AG08395 (cell line): ENCODE data around the gene GFI1.

Experiments
- DNase-seq: peaks from one replicate; pipeline ENCODE4 v3.0.0; 2012; ENCODE audit warnings: mixed read lengths, low spot score

GFI1 gene

DNA sequence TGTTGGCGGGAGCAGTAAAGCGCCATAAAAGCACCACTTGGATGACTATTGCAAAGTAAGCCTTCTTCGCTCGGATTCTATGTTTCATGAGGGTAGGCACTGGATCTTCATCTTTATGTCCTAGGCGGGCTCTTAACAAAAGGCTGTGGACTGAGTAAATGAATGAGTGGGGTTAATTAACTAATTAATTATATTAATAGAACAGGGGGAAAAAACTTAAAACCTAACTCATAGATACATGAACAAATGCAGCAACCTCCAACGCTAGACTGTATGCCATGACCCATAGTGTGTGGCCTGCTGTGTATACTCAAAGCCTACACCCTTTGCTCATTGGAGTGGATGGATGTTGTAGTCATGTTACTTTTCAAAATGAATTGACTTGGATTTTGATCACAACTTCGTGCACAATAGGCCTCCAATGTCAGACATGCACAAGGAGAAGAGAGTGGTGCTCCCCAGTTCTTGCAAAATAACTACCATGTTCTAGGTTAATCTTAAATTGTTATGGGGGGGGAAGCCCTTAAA lies 417 bp upstream of the GFI1 start:
- DNase-seq: no peak

DNA sequence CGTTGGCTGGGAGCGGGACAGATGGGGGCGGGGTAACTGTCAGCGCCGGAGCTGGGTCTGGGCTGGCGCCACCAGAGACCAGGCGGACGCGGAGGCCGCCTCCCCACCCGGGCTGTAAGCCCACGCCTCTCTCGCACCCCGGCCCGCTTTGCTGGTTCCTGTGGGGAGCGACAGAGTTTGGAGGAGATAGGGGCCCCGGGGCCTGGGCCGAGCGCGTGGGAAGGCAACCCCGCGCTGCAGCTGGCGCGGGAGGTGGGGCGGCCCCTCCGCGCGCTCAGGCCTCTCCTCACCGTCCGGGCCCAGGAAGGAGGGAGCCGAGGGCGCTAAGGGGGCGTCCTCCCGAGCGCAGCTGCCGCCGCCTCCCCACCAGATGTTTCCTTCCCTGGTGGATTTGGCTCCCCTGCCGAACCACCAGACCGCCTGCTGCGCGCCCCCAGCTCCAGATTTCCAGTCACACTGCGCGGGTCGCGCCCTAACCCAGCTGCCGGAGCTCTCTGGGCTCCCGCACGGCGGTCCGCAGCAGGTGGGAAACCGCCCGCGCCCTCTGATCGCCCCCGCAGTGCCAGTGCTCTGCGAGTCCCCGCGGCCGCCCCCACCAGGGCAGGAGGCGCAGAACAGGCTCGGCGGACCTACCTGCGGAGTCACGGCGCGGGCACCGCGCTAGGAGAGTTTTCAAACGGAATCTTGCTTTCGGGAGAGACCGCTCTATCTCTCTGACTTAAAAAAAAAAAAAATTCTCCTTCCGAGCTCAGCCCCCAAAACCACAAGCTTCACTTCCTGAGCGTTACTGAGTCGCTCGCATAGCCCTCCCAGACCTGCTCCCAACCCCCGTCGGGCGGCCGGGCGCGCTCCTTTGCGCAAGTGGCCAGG lies 1.1 kb downstream of the GFI1 start:
- DNase-seq: no peak

DNA sequence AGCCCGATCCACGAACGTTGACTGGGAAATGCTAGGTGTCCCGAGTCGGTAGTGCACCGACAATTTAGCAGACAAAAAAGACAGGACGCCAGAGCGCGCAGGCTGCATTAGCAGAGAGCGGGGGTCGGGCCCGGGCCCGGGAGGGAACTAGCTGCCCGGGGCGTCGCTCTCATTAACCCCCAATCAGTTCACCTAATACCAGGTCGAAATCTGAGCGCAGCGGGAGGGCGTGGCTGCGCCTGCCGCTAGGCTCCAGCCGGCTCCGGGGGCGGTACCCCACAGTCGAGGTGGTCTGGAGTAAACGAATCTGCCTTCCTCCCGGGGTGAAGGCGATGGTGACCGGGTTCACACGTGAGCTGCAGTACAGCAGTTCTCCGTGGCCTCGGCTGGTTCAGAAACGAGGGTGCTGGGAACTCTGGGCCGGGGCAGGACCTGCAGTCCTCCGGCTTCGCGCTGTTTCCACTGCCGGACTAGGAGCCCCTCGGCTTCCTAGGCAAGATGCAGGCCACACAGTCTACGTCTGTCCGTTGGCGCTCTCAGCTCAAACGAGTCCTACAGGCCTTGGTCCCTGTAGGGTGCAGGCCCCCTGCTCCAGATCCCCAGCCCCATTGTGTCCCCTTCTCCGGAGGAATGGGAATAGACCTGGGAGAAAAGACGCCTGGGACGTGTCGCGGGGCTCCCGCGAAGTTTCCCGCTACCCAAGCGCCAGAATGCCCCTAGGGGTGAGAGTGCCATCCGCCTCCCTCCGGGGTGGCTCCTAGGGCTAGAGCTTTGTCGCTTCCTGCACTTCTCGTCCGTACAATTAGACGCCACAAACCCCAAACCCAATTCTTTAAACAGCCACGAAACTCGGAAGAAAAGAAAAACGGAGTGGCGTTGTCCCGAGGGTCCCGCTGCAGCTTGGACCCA lies 2.0 kb downstream of the GFI1 start:
- no peak for DNase-seq

DNA sequence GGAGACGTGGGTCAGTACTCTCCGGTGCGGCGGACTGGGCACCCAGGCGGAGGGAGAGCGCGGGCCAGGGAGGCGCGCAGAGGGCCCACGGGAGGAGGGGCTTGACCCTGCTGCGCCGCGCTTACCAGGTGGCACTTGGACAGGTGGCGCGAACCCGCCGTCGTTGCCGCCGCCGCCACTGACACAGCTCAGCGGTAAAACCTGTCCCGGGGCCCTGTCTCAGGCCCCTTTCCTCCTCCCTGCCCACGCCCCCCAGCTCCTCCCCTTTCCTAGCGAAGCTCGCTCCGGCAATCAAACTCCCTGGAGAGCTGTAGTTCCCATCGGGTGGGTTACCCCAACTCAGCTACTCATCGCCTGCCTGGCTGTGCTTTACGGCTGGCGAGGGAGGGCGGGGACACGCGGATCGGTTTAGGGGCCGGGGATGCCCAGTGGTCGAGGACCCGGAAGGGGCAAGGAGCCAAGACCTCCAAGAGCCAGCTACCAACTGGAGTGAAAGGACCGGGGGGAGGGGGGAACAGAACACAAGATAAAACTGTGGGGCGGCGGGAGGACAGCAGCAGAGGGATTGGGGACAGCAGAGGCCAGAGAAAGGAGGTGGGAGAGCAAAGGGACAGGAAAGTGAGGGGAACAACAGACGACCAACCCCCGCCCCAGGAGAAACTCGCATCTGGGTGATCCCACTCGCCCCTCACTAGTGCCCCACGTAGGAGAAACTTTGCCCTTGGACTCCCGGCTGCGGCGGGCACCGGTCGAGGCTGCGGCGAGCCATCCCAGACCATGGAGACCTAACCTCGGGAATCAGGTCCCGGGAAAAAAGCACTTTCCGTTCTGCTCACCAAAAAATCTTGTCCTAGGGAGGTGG lies 2.9 kb downstream of the GFI1 start:
- no peak for DNase-seq

DNA sequence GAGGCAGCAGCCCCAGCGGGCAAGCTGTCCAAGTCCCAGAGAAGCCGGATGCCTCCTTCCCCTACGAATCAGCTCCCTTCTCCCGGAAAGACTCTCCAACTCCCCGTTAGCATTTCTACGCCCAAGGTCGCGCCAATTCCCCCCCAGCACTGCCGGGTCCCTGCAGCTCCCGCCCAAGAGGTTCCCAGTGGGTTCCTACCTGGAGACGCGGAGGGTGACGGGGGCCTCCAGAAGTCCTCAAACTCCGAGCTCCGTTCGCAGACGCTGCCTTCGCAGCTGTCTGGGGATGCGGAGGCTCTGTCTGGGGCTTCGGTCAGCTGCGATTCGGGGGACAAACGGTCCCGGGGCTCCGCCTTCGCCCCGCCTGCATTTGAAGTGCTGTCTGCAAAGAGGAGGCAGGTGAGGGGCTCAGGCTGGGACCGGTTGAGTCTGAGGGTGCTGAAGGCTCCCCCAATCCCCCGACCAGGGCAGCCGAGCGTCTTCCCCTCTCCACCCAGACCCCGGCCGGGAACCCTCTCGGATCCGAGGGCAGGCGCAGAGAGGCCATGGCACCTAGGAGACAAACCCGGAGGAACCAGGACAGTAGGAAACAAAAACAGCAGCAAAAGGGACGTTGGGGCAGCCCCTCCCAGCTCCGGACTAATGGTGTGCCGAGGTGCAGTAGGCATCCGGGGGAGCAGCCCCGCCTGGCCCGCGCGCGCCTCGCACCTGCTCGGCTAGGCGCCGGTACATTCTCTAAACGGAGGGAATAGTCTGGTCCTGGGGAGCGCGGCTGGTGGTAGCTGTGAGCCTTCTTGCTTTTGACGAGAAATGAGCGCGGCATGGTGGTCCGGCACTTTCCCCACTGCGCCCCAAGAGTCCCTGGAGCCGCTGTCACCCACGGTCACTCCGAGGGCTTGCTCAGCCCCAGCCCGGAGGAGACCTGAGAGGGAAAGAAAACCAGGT lies 3.8 kb downstream of the GFI1 start:
- DNase-seq: no peak

DNA sequence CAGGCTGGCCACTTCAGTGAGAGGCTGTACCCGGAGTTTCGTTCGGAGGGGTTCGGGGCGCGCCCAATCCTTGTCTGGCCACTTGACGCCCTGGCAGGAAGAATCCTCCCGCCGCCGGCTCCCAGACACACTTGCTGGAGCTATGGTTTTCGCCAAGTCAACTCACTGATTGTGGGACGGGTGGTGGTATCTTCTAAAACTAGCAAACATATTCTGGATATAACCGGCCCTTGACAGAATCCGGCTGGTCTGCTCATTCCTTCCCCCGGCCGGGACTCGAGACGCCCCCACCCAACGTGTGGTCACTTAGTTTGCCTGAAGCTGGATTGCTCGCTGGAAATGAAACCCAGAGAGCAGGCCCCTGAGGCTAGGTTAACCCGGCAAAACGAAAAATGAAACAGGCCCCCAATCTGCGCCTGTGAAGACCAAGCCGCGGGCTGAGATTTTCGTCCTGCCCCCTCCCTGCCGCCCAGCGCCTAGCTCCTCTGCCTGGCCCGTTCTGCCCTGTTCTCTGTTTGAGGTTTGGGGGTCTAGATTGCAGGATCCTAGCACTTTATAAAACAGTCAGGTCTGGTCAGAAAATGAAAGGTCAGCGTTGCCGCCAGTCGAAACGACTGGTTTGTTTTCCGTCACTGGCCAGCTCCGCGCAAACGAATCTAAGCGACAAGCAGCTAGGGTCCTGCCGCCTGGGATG lies 4.6 kb downstream of the GFI1 start:
- DNase-seq: no peak

DNA sequence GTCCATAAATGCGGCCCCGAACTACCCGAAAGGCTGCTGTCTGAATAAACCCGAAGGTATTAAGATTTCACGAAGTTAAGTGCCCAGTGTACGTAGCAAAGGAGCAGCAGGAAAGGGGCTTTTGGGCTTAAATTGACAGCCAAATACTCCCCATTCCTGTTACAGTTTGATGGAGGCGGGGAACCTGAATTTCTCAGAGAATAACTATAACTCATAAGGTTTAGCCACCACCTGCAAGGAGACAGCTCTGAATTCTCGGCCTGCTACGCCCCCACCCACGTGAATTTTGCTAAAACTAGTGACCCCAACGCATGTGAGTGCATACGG lies 5.2 kb downstream of the GFI1 start:
- no peak for DNase-seq

DNA sequence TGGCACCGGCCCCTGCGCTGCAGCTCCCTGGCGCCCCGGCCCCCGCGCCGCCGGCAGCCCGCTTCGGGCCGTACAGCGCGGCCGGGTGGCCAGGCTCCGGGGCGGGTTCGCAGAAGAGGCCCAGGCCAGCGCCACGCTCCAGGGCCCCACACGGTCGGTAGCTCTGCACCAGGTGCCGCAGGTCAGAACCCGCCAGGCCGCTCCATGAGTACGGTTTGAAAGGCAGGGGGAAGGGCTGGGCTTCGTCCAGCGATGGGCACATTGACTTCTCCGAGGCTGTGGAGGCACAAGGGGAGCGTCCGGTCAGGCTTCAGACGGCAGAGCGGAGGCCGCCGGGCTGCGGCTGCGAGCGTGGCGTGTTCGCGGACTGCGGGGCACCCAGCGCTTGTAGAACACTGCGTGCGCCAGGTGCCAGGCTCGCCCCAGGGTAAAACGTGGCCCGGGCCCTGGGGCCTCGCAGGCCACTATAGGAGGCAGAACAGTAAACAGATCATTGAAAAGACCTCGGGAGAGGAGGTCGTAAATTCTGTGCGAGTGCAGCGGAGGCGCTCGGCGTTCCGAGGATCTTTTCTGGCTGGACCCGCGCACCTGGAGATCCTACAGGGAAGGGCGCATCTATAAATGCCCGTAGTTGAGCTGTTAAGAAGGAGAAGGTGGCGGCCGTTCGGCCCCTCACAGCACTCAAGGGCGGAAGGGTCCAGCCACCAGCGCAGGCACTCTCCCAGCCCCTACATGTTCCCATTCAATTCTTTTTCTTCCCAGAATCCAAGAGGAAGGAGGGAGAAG lies 5.7 kb downstream of the GFI1 start:
- DNase-seq: no peak

DNA sequence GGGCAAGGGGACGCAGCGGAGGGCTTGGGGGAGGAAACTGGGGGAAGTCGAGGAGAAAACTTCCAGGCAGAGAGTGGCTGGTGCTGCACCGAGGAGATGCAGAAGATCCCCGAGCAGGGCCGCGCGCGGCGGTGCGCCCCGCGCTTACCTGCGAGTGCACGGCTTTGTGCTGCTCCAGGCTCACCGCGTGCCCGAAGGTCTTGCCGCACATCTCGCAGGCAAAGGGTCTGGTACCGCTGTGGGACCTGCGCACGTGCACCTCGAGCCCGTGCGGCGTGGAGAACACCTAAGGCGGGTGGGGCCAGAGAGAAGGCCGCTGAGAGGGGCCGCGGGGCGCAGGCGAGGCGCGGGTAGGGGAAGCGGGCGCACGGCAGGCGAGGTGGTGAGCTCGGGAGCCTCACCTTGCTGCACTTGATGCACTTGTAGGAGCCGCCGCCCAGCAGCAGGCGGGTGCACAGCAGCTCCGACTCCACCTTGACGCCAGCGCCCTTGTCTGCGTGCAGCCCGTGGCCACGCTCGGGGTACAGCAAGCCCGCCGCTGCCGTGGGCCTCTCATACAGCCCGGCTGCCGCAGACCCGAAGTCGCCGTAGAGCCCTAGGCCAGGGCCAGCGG lies 6.4 kb downstream of the GFI1 start:
- no peak for DNase-seq

DNA sequence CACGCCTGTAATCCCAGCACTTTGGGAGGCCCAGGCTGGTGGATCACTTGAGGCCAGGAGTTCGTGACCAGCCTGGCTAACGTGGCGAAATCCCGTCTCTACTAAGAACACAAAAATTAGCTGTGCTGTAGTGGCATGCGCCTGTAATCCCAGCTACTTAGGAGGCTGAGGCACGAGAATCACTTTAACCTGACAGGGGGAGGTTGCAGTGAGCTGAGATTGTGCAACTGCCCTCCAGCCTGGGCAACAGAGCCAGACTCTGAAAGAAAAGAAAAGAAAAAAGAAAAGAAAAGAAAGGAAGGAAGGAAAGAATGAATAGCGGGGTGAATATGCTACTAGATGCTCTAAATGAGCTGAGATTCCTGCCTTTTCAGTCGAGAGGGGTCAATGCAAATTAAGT lies 7.1 kb downstream of the GFI1 start:
- DNase-seq: no peak

DNA sequence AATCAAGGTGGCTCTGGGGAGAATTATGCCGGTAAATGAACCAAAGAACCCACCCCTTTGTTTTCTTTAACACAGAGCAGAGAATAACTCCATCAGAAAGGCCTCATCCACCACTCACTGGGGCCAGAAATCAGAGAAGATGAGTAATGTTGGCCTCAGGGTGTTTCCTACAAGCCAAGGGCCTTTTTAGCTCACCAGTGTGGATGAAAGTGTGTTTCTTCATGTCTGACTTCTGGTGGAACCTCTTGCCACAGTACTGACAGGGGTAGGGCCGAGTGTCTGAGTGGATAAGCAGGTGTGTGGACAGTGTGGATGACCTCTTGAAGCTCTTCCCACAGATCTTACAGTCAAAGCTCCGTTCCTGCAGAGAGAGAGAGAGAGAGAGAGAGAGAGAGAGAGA lies 8.3 kb downstream of the GFI1 start:
- no peak for DNase-seq

DNA sequence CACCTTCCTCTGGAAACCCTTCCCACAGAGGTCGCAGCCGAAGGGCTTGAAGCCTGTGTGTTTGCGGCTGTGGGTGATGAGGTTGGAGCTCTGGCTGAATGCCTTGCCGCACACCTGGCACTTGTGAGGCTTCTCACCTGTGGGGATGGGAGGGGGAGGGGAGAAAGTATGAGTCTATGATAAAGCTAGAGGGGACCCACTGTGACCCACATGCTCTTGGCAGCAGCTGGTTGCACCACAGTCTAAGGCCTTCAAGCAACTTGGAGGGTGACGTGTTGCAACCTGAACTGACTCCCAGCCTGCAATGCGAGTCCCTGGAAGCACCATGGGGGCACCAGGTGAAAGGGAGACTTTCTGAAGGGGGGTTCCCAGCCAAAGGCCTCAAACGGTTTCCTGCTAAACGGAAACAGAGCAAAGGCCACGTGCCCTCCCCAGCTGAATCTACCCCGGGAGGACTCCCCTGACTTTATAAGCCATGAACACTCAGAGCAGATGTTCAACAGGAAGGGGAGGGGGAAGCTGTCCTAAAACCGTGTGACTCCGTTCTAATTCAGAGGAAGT lies 10.6 kb downstream of the GFI1 start:
- DNase-seq: no peak

DNA sequence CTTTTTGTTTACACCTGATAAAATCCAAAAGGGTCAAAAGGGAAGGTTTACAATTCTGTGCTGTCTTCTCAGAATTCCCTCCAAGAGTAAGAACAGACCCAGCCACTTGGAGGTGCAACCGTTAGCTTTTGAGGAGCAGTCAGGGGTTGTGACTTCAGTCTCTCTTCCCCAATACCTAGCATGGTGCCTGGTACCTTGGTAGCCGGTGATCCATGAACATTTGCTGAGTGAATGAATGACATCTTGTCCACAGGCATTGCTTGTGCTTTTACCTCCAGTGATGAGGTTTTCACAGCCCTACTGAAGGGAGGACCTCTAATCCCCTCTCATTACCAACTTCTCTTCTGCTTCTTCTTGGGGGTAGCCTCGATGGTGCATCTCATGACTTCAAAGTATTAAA lies 11.7 kb downstream of the GFI1 start:
- no peak for DNase-seq

DNA sequence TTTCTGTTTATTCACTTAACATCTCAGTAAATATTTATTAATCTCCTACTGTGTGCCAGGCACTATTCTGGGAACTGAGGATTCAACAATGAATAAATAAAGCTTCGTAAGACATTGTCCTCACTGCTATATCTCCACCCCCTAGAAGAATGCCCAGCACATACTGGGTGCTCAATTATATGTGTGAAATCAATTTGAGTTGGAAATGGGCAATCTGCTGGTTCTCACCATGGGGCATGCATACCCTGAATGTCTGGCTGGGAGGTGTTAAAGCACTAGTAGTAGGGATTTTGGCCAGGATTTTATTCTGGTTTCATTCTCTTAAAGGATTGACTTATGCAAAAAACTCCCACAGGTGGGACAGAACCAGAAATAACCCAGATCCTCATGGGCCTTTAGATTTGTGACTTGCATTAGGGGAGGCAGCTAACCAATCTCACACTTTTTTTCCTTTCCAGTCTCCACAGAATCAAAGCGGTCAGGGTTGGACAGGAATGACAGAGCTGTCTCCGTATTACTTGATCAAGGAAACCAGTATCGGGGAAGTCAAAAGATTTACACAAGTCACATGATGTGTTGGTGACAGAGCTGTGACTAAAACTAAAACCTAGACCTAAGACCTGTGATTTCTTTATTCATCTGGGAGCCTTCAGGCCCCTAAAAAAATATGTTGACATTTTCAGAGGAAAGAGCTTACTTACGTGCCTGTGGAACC lies 12.8 kb downstream of the GFI1 start:
- DNase-seq: no peak

DNA sequence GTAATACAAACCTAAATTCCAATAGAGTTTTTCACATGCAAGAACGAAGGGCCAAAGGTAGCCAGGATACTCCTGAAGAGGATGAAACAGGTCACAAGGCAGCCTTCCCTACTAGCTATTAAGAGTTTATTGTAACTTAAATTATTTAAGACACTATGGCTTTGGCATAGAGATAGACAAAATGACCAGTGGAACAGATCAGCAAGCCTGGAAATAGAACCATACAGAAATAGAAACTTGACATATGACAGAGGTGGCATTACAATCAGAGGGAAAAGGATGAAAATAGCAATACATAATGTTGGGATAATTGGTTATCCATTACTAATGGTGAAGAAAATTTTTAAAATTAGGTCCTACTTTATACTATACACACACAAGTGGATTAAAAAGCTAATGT lies 16.5 kb downstream of the GFI1 start:
- DNase-seq: no peak

DNA sequence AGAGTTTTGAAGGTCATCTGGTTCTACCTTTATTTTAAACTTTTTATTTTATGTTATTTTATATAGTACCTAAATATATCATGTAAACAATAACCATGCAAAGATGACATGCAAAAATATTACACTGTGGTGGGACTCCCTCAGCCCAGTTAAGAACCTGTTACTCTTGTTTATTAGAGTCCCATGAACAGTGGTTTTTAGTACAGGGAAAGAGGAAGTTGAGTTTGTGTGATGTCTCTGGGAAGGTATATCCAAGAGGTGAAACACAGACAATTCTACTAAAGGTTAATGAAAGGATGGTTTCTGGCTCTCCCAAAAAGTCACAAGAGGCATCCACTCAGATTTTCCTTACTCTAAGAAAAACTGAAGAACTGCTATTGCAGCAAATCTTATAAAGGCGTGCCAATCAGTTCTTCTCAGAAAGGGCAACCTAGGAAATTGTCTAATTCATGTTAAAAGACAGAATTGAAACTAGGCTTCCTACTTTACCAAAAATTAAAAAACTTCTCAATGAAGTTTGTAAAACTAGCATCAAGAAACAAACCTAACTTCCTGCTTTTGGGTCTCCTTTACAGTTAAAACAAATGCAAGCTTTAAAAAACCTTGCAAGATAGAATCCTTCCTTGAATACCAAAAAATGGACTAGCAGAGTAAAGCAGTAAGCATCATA lies 19.9 kb downstream of the GFI1 start:
- no peak for DNase-seq

DNA sequence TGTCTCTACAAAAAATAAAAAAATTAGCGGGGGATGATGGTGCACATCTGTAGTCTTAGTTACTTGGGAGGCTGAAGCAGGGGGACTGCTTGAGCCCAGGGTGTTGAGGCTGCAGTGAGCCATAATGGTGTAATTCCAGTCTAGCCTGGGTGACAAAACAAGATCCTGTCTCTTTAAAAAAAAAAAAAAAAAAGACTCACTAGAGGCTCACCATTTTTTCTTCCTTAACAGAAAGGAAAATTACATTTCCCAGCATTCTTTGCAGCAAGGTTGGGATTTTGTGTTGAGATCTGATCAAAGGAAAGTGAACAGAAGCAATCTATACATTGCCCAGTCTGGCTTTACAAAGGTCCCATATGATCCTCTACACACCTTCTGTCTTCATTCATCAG lies 21.5 kb downstream of the GFI1 start:
- no peak for DNase-seq
